K562 (cell line): Measurements from ENCODE around the gene MECR. TPM values are rescaled to one million over a fixed set of nuclear protein-coding genes. Genes with fewer than 3 reads are reported as not detected.

ENCODE experiments used
- ATF3 ChIP-seq, 2 experiments: fragments of 450-650 bp in 1 of 2; sonication (generic) in 1 of 2; formaldehyde crosslinking in 1 of 2; IDR thresholded peaks in 1 of 2; conservative IDR thresholded peaks in 1 of 2; 2 replicates each; pipeline versions ENCODE4 v1.6.1 to v1.8.1; 2016 to 2023; ENCODE audit warnings: mild to moderate bottlenecking in 2 of 2, moderate library complexity in 2 of 2, inconsistent platforms in 1 of 2, missing genetic modification reagents in 1 of 2
- C11orf30 ChIP-seq: fragments of 450-650 bp; IDR thresholded peaks from 2 replicates; pipeline ENCODE4 v1.6.1; 2016; ENCODE audit warnings: low read depth, mild to moderate bottlenecking
- CXXC5 ChIP-seq: fragments of 250-450 bp; sonication (Bioruptor Pico); IDR thresholded peaks from 2 replicates; pipeline ENCODE4 v1.8.0; 2022; ENCODE audit warnings: inconsistent platforms, mild to moderate bottlenecking, moderate library complexity
- NFE2 ChIP-seq: IDR thresholded peaks from 2 replicates; pipeline ENCODE4 v1.6.1; 2014; ENCODE audit warnings: antibody characterized with exemption, low read depth
- RAD21 ChIP-seq, 2 experiments: fragments of 250-450 bp in 1 of 2; fragments of 450-650 bp in 1 of 2; sonication (Bioruptor Pico) in 1 of 2; formaldehyde crosslinking in 1 of 2; IDR thresholded peaks in 1 of 2; conservative IDR thresholded peaks in 1 of 2; 2 replicates each; pipeline versions ENCODE4 v1.4.0 to v1.8.0; 2020 to 2022; ENCODE audit warnings: mild to moderate bottlenecking in 2 of 2, moderate library complexity in 1 of 2
- RBBP5 ChIP-seq: fragments of 200-600 bp; sonication (generic); IDR thresholded peaks from 2 replicates; pipeline ENCODE4 v1.6.1; 2012; ENCODE audit warnings: borderline replicate concordance, mild to moderate bottlenecking, low read length, control low read depth, inconsistent platforms; ENCODE audit not compliant: insufficient read depth, poor library complexity, severe bottlenecking
- SREBF1 ChIP-seq: fragments of 150-350 bp; IDR thresholded peaks from 2 replicates; pipeline ENCODE4 v1.6.1; 2014; ENCODE audit warnings: antibody characterized with exemption, low read depth, low read length, borderline replicate concordance
- ZBTB43 ChIP-seq: sonication (generic); formaldehyde crosslinking; IDR thresholded peaks from 2 replicates; pipeline ENCODE4 v1.8.0; 2023; ENCODE audit warnings: mild to moderate bottlenecking, missing genetic modification reagents
- ZNF609 ChIP-seq: sonication (generic); formaldehyde crosslinking; IDR thresholded peaks from 2 replicates; pipeline ENCODE4 v1.8.1; 2023; ENCODE audit warnings: missing genetic modification reagents, mild to moderate bottlenecking, borderline replicate concordance
- ZSCAN32 ChIP-seq: fragments of 450-650 bp; formaldehyde crosslinking; IDR thresholded peaks from 2 replicates; pipeline ENCODE4 v1.4.0; 2020; ENCODE audit warnings: mild to moderate bottlenecking, moderate library complexity
- polyA plus RNA-seq, 8 experiments: library from polyadenylated mRNA; depleted of rRNA in 4 of 8; stranded (reverse) in 5 of 8; unstranded in 3 of 8; fragments of >200 nt; fragmentation: Nextera tagmentation in 2 of 8; fragmentation: Illumina TruSeq in 1 of 8; extraction: Ambion mirVana in 2 of 8; extraction: Trizol in 1 of 8; gene quantifications; 2 replicates each; pipeline versions ENCODE4 v1.2.1 to v1.2.3, GENCODE V29; 2011 to 2014; ENCODE audit warnings: inconsistent platforms in 1 of 8, missing spikeins in 1 of 8
- total RNA-seq, 7 experiments: library from RNA; depleted of rRNA in 6 of 7; stranded (reverse); fragments of >200 nt in 6 of 7; fragmentation: Illumina TruSeq in 2 of 7; extraction: Trizol in 2 of 7; gene quantifications; 2 replicates each; pipeline versions ENCODE4 v1.2.1 to v1.2.3, GENCODE V29; 2011 to 2021; ENCODE audit warnings: low replicate concordance in 1 of 7
- TF ChIP-seq, protein P1 (sequence below), 2 experiments: IDR thresholded peaks in 1 of 2; conservative IDR thresholded peaks in 1 of 2; 2 replicates each; pipeline ENCODE4 v1.6.1; 2016; ENCODE audit warnings: low read depth in 2 of 2, mild to moderate bottlenecking in 1 of 2, missing compliant biosample characterization in 1 of 2, missing genetic modification characterization in 1 of 2, moderate library complexity in 1 of 2
- TF ChIP-seq, protein P2 (sequence below): fragments of 450-650 bp; formaldehyde crosslinking; conservative IDR thresholded peaks from 2 replicates; pipeline ENCODE4 v1.4.0; 2022; ENCODE audit warnings: mild to moderate bottlenecking, missing genetic modification characterization

MECR gene
- total and polyA plus RNA-seq, 9 of the 15 experiments (the other 6 are each of a cell fraction or from before 2014, with no cell fraction given): 10.4 to 58.6 (median 42.9) TPM

DNA sequence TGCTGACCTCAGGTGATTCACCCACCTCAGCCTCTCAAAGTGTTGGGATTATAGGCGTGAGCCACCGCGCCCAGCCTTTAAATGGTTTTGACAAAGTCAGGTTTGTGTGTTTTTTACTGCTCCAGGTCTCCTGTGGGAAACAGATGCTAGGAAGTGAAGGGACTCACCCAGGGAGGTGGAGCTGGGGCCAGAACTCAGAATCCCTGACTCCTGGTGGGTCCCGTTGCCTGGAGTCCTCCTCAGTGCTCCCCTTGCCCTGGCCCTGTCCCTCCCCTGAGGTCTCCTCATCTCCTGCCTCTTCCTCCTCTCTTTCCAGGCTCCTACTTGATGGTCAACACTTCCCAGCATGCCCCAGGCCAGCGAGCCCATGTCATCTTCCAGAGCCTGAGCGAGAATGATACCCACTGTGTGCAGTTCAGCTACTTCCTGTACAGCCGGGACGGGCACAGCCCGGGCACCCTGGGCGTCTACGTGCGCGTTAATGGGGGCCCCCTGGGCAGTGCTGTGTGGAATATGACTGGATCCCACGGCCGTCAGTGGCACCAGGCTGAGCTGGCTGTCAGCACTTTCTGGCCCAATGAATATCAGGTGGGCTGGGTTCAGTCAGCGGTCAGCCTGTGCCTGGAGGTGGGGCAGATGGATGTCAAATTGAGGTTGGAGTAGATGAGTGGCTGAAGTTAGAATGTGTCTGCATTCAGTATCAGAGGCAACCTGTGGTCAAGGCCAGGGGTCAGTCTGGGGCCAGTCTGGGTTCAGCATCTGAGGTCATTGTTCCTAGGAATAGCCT, 27.6 kb upstream of the MECR start (continued):
- TF ChIP-seq, protein P1, sequence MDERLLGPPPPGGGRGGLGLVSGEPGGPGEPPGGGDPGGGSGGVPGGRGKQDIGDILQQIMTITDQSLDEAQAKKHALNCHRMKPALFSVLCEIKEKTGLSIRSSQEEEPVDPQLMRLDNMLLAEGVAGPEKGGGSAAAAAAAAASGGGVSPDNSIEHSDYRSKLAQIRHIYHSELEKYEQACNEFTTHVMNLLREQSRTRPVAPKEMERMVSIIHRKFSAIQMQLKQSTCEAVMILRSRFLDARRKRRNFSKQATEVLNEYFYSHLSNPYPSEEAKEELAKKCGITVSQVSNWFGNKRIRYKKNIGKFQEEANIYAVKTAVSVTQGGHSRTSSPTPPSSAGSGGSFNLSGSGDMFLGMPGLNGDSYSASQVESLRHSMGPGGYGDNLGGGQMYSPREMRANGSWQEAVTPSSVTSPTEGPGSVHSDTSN (CRISPR knock-in tag; IDR thresholded peaks at IDR 0.05; ENCODE audit: low read depth): no peak
- TF ChIP-seq, protein P1 (tag; conservative IDR thresholded peaks at IDR 0.05; ENCODE audit: low read depth): no peak
- TF ChIP-seq C11orf30: no peak
- no peak for TF ChIP-seq ATF3 (IDR thresholded peaks at IDR 0.05)
- TF ChIP-seq ATF3 (CRISPR knock-in tag; conservative IDR thresholded peaks at IDR 0.05): no peak
- no peak for TF ChIP-seq ZBTB43 (CRISPR knock-in tag)
- TF ChIP-seq CXXC5 (CRISPR knock-in tag): no peak
- no peak for TF ChIP-seq ZNF609 (CRISPR knock-in tag)
- TF ChIP-seq ZSCAN32 (CRISPR knock-in tag): no peak
- no peak for TF ChIP-seq RAD21 (CRISPR knock-in tag; conservative IDR thresholded peaks at IDR 0.05 in 1 of 2, IDR thresholded peaks at IDR 0.05 in 1 of 2)
- TF ChIP-seq, protein P2, sequence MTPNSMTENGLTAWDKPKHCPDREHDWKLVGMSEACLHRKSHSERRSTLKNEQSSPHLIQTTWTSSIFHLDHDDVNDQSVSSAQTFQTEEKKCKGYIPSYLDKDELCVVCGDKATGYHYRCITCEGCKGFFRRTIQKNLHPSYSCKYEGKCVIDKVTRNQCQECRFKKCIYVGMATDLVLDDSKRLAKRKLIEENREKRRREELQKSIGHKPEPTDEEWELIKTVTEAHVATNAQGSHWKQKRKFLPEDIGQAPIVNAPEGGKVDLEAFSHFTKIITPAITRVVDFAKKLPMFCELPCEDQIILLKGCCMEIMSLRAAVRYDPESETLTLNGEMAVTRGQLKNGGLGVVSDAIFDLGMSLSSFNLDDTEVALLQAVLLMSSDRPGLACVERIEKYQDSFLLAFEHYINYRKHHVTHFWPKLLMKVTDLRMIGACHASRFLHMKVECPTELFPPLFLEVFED (CRISPR knock-in tag): no peak
- TF ChIP-seq NFE2: 0 out of 2 replicates have a peak, but pooled peaks have one; percentile 17
- peak; percentile 6 for TF ChIP-seq RBBP5
- no peak for TF ChIP-seq SREBF1
